Calu3 (cell line): ENCODE measurements around the gene CTNNA2. TPM values are rescaled to one million over a fixed set of nuclear protein-coding genes. Genes with fewer than 3 reads are reported as not detected.

Experiments used
- BruUV-seq: library from RNA; stranded (reverse); fragments of 400-500 nt; replicated peaks from 2 replicates; lab custom pipeline; 2021; lab: Mats Ljungman, UMichigan
- CTCF ChIA-PET: fragments of 300-600 bp; sonication (Branson Sonifier 250); formaldehyde crosslinking; loops from one replicate; lab custom pipeline; 2022; ENCODE audit warnings: antibody characterized with exemption; lab: Charles Lee
- DNase-seq: peaks from one replicate; pipeline ENCODE4 v3.0.0; 2022
- H3K27ac Mint-ChIP-seq: one replicate; pipeline ENCODE4 v1.8.0; 2022; ENCODE audit warnings: mixed read lengths; ENCODE audit not compliant: unreplicated experiment
- H3K27me3 Mint-ChIP-seq: one replicate; pipeline ENCODE4 v1.8.0; 2022; ENCODE audit warnings: mixed read lengths; ENCODE audit not compliant: unreplicated experiment
- H3K36me3 Mint-ChIP-seq: one replicate; pipeline ENCODE4 v1.8.0; 2022; ENCODE audit warnings: mild to moderate bottlenecking, moderate library complexity, mixed read lengths; ENCODE audit not compliant: insufficient read depth, unreplicated experiment
- H3K4me1 Mint-ChIP-seq: one replicate; pipeline ENCODE4 v1.8.0; 2022; ENCODE audit warnings: mild to moderate bottlenecking, low read depth, mixed read lengths; ENCODE audit not compliant: unreplicated experiment
- H3K4me3 Mint-ChIP-seq: one replicate; pipeline ENCODE4 v1.8.0; 2022; ENCODE audit warnings: mild to moderate bottlenecking, low read depth, moderate library complexity, mixed read lengths; ENCODE audit not compliant: unreplicated experiment
- H3K9me3 Mint-ChIP-seq: one replicate; pipeline ENCODE4 v1.8.0; 2022; ENCODE audit warnings: low read depth, mixed read lengths; ENCODE audit not compliant: unreplicated experiment
- CTCF ChIP-seq: fragments of 200-600 bp; IDR thresholded peaks from one replicate; pipeline ENCODE4 v1.8.0; 2022; ENCODE audit warnings: antibody characterized with exemption; ENCODE audit not compliant: unreplicated experiment
- intact Hi-C: fragments of 100-400 bp; cut with micrococcal nuclease; formaldehyde crosslinking; loops from one replicate; pipeline ENCODE4 v1.10.0; 2022; ENCODE audit not compliant: unreplicated experiment
- total RNA-seq: library from RNA; stranded (reverse); gene quantifications from 2 replicates; pipeline ENCODE4 v1.2.3, GENCODE V29; 2022

Gene CTNNA2
- total RNA-seq, 1 experiment from 2014 or later = not detected

GRCh38 chr2:79960035-79960434 lies 447.2 kb downstream of the CTNNA2 start:
- no peaks in the 10 kb centered on the region for H3K4me1 Mint-ChIP-seq
- no peaks in the 10 kb centered on the region for H3K27me3 Mint-ChIP-seq
- DNase-seq = no peak
- H3K36me3 Mint-ChIP-seq = no peaks in the 10 kb centered on the region
- H3K27ac Mint-ChIP-seq = no peak overlapping the region
- H3K9me3 Mint-ChIP-seq = peaks cover 3% of the 10 kb centered on the region
- intact Hi-C loops = no loop called here
- H3K4me3 Mint-ChIP-seq = no peak overlapping the region
- CTCF ChIA-PET = no interaction called here
- no TSS peak for BruUV-seq
- TF ChIP-seq CTCF = no peak

GRCh38 chr2:79960519-79960918 lies 447.7 kb downstream of the CTNNA2 start:
- no peak for TF ChIP-seq CTCF
- Mint-ChIP-seq H3K36me3 (no peaks in the 10 kb centered on the region), H3K27me3 (no peaks in the 10 kb centered on the region), H3K4me3 (no peak overlapping the region), H3K9me3 (peaks cover 3% of the 10 kb centered on the region), H3K27ac (no peak overlapping the region), H3K4me1 (no peaks in the 10 kb centered on the region)
- intact Hi-C loops = no loop called here
- BruUV-seq = no TSS peak
- CTCF ChIA-PET = no interaction called here
- DNase-seq = no peak

GRCh38 chr2:79964966-79965365 lies 452.1 kb downstream of the CTNNA2 start:
- no peak overlapping the region for H3K4me3 Mint-ChIP-seq

GRCh38 chr2:79966369-79966768 lies 453.5 kb downstream of the CTNNA2 start:
- Mint-ChIP-seq H3K4me1 (no peaks in the 10 kb centered on the region), H3K27me3 (no peaks in the 10 kb centered on the region), H3K36me3 (no peaks in the 10 kb centered on the region), H3K9me3 (peaks cover 11% of the 10 kb centered on the region), H3K4me3 (no peak overlapping the region), H3K27ac (no peak overlapping the region)
- DNase-seq = no peak
- CTCF ChIA-PET = no interaction called here
- TF ChIP-seq CTCF = no peak
- BruUV-seq = no TSS peak
- intact Hi-C loops = no loop called here

More at GRCh38 chr2:79964966-79965365, 452.1 kb downstream of the CTNNA2 start:
- BruUV-seq = no TSS peak
- no peak for TF ChIP-seq CTCF
- DNase-seq = no peak
- peaks cover 11% of the 10 kb centered on the region for H3K9me3 Mint-ChIP-seq
- H3K27me3 Mint-ChIP-seq = no peaks in the 10 kb centered on the region
- no peak overlapping the region for H3K27ac Mint-ChIP-seq
- no peaks in the 10 kb centered on the region for H3K4me1 Mint-ChIP-seq
- CTCF ChIA-PET = no interaction called here
- intact Hi-C loops = no loop called here
- H3K36me3 Mint-ChIP-seq = no peaks in the 10 kb centered on the region
